ENCODE results near the gene FTL.
A peak's percentile ranks its signal among the peaks of the same experiment; 100 is the strongest.
"Not testable (repeated sequence)": the region's sequence is repeated elsewhere in the genome, so short reads cannot be mapped to it uniquely, and the experiment has no call there.

FTL gene

GRCh38 chr19:48965040-48965805 is at the start of gene FTL:
Gene FTL (plus strand): TSS chr19:48965309. CDS start chr19:48965508, 199 bp downstream.
- DNase-seq (ENCODE audit: low read depth): peak; percentile 90

- no peak for DNase-seq (ENCODE audit: low read depth)
Observed at GRCh38 chr19:48915757-48916156, 49.4 kb upstream of the FTL start.

GRCh38 chr19:48918071-48918470 is 47.0 kb upstream of the FTL start:
- DNase-seq (ENCODE audit: low read depth): no peak

- no peak for DNase-seq (ENCODE audit: low read depth)
Observed at GRCh38 chr19:48918801-48919247, 46.3 kb upstream of the FTL start.

GRCh38 chr19:48919271-48919670 is 45.8 kb upstream of the FTL start:
- DNase-seq (ENCODE audit: low read depth): not testable (repeated sequence)

GRCh38 chr19:48920949-48921348 is 44.2 kb upstream of the FTL start:
- DNase-seq (ENCODE audit: low read depth): no peak

- no peak for DNase-seq (ENCODE audit: low read depth)
Observed at GRCh38 chr19:48921721-48922500, 43.2 kb upstream of the FTL start.

- DNase-seq (ENCODE audit: low read depth): no peak
Observed at GRCh38 chr19:48922548-48923490, 42.3 kb upstream of the FTL start.

- DNase-seq (ENCODE audit: low read depth): peak; percentile 71
Observed at GRCh38 chr19:48925240-48925843, 39.8 kb upstream of the FTL start.

- not testable (repeated sequence) for DNase-seq (ENCODE audit: low read depth)
Observed at GRCh38 chr19:48925890-48926289, 39.2 kb upstream of the FTL start.

- peak; percentile 98 for DNase-seq (ENCODE audit: low read depth)
Observed at GRCh38 chr19:48926909-48927308, 38.2 kb upstream of the FTL start.

GRCh38 chr19:48927692-48928091 is 37.4 kb upstream of the FTL start:
- DNase-seq (ENCODE audit: low read depth): not testable (repeated sequence)

- DNase-seq (ENCODE audit: low read depth): no peak
Observed at GRCh38 chr19:48928164-48929025, 36.7 kb upstream of the FTL start.

- DNase-seq (ENCODE audit: low read depth): no peak
Observed at GRCh38 chr19:48933382-48933932, 31.7 kb upstream of the FTL start, which contains the start of gene DHDH. Gene DHDH (plus strand): TSS chr19:48933699. CDS start chr19:48933722, 23 bp downstream.

- DNase-seq (ENCODE audit: low read depth): no peak
Observed at GRCh38 chr19:48934837-48935236, 30.3 kb upstream of the FTL start.

GRCh38 chr19:48935864-48936263 is 29.2 kb upstream of the FTL start:
- DNase-seq (ENCODE audit: low read depth): no peak

- DNase-seq (ENCODE audit: low read depth): no peak
Observed at GRCh38 chr19:48938256-48938655, 26.9 kb upstream of the FTL start.

GRCh38 chr19:48940902-48941301 is 24.2 kb upstream of the FTL start:
- no peak for DNase-seq (ENCODE audit: low read depth)

GRCh38 chr19:48943081-48943480 is 22.0 kb upstream of the FTL start:
- DNase-seq (ENCODE audit: low read depth): no peak

- DNase-seq (ENCODE audit: low read depth): no peak
Observed at GRCh38 chr19:48945415-48945814, 19.7 kb upstream of the FTL start.

All from stromal cell of bone marrow (primary cell).